Esophagus mucosa (tissue), 1 donor: ENCODE measurements around the gene ALMS1. TPM values are rescaled to one million over a fixed set of nuclear protein-coding genes. Genes with fewer than 3 reads are reported as not detected.
"Not testable (repeated sequence)": the region's sequence is repeated elsewhere in the genome, so short reads cannot be mapped to it uniquely, and the experiment has no call there.

ENCODE experiments used
- ATAC-seq: fragments of 200-7000 bp; cut with Tn5 transposase; one replicate; pipeline ENCODE4 v1.9.1; 2020
- total RNA-seq: library from RNA; stranded (reverse); gene quantifications from one replicate; pipeline ENCODE4 v1.2.4, GENCODE V29; 2023
- donor health status: DM: yes; HTN: yes; CAD: no.

ALMS1 gene
- total RNA-seq, 1 donor from 2014 or later: 6.7 TPM

DNA sequence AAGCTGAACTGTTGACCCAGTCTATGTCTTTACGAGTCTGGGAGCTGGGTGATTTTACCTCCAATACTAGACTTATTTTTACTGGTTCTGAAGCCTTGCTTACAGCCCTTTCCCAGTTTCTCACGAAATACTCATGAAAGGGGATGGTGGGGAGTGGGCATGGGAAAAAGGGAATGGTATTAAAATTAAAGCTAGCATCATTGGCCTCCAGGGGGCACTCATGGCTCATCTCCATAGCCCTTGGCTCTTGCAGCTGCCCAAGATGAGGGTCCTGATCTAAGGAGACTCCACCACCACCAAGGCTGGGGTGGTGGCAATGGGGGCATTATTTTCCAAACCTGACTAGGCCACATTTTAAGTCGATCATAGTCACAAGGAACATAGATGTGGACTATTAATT lies 234.3 kb downstream of the ALMS1 start:
- not testable (repeated sequence) for ATAC-seq

DNA sequence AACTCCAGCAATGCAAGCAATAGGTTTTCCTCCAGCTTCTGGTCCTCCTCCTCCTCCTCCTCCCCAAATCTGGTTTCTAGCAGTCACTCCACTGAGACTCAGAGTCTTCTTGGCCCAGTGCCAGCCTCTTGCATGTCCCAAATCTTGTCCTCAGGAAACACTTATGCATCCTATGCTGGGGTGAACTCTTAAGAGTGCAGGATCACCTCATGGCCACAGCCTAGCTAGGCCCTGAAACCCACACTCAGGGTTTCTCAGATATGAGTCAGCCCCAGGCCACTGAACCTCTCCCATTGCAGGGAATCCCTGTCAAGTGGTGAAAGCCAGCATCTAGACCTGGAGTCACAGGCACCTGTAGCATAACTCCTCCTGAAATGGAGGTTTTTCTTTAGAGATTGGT lies 238.4 kb downstream of the ALMS1 start:
- ATAC-seq: not testable (repeated sequence)

DNA sequence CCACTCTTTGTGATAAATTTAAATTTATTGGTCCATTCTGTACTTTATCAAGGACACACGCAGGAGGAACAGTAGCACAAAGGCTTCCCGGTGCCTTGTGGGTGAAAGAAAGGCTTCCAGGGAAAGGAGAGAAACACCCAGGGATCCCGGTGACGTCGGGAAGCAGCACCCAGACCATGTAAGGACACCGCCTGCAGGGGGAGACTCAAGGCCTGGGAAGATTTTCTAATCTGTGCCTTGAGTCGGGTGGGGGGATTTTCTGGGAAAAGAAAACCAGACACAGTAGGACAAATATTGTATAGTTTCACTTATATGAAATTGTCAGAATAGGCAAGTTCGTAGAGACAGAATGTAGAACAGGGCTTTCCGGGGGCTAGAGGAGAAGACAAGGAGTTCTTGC lies 239.0 kb downstream of the ALMS1 start:
- not testable (repeated sequence) for ATAC-seq

GRCh38 chr2:73626237-73626636 lies 240.6 kb downstream of the ALMS1 start:
- not testable (repeated sequence) for ATAC-seq

DNA sequence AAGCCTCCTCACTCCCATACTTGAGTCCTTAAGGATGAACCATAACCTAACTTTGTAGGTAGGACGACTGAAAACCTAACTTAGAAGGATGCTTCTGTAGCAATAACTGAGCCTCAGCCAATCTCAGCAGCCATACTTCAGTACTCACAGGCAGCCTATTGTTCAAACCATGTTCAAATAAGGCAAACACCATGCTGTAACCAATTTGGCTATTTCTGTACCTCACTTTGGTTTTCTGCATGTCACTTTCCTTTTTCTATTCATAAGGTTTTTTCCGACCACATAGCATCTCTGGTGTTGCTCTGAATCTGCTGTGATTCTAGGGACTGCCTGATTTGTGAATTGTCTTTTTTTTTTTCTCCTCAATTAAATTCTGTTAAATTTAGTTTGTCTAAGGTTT lies 242.9 kb downstream of the ALMS1 start:
- not testable (repeated sequence) for ATAC-seq

GRCh38 chr2:73630662-73631266 lies 245.1 kb downstream of the ALMS1 start:
- ATAC-seq: peak; percentile 36

DNA sequence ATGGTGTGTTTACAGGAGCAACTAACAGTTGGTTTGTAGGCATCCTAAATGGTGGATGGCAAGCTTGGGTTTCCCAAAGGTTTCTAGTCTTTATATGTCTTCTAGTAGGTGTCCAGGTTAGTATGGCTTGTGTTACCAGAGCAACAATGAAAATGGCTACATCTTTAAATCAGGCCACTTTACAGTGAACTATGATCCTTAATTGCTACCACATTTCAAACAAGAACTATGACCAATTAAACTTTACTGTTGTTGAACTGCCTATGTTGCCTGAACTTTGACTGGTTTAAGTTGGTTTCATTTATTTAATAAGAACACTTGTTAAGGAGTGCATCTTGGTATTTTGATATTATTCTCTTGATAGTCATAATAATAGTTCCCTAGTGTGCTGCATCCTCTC lies 251.3 kb downstream of the ALMS1 start:
- ATAC-seq: not testable (repeated sequence)

- ATAC-seq: no peak
These were observed 252.8 kb downstream of the ALMS1 start for GRCh38 chr2:73638429-73638828.

DNA sequence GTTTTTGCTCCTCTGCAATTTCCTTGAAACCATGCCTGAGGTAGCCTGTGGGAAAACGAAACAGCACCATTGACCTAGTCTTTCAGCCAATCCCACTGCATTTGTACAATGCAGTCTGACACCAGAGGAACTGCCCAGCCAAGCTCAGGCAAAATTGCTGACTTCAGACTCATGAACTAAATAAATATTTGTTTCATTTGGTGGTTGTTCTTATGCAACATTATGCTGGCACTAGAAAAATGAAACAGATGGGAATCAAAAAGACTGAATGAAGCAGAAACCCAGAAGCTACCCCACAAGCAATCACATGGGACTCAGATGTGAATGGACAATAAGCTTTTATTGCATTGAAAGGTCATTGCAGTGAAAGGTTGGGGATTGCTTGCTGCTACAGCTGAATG lies 254.9 kb downstream of the ALMS1 start:
- no peak for ATAC-seq

DNA sequence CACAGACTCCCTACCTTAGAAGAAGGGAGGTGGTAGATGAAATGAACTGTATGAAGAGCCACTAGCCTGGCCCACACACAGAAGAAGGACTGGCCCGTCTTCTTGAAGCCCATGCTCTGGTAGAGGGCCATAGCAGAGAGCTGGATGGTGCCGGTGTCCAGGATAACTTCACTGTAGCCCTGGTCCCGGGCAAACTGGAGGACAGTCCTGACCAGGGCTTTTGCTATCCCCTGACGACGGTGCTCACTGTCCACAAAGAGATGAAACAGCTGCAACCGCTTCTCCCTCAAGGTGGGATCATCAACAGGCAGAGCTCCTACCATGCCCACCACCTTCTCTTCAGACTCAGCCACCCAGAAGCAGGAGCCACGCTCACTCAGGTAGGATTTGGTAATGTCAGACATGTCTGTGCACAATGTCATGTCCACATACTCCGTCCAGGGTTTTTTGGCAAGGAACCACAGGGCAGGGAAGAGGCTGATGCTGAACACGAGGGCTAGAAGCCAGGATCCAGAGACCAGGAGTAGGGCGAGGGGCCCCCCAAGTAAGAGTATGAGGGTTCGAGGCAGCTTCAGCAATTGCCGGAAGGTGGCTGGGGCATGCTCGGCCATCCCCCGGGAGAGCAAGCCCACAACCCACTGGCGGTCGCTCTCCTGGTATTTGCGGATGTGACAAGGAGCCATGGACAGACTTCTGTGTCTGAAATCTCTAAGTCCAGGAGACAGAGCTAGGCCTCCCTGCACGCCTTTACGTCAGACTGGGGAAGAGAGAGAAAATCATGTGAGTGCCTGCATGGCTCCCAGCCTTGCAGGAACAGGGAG lies 255.5 kb downstream of the ALMS1 start:
- peak; percentile 23 for ATAC-seq

DNA sequence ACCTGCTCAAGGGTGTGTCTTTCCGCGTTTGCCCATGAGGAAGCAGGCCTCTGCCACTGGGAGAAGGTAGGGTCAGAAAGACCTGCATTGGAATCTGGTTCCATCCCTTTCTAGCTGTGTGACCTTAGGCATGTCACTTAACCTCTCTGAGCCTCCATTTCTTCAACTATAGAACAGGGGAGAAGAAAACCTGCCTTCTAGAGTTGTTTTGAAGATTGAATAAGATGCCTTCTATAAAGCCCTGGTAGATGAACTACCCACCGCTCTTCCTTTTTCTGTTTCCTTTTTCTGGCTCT lies 256.1 kb downstream of the ALMS1 start:
- no peak for ATAC-seq

DNA sequence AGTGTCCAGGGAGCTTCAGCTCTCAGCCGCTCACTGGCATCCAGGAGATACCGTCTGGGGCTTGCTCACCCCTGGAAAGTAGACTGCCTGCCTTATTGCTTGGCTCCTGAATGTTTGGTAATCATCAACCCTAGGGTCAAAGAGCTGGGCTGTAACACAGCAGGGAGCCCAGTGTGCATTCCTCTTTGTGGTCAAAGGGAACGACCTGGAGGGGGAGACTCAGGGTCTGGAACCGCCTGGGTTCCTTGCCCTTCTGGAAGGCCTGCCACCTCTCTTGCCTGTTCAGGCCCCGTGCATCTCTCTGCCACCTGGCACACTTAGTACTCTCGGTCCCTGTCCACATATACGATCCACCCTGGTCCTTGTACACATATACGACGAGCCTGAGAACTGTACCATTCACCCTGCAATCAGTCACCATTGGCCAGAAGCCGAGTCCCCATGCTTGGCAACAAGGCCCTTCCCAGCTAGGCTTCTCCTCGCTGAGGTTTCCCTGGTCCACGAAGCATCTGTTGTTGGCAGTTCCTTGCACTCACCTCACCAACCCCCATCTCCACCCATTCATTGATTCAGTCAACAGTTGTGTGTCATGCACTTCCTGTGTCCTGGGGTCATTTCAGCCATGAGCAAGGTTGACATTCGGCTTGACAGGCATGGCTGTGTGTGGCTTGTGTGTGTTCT lies 256.8 kb downstream of the ALMS1 start, which contains the start of gene NAT8:
Gene NAT8 (minus strand): TSS at position 85 of the 681 bp plus-strand sequence. CDS start 794 bp downstream, outside the sequence.
- no peak for ATAC-seq

DNA sequence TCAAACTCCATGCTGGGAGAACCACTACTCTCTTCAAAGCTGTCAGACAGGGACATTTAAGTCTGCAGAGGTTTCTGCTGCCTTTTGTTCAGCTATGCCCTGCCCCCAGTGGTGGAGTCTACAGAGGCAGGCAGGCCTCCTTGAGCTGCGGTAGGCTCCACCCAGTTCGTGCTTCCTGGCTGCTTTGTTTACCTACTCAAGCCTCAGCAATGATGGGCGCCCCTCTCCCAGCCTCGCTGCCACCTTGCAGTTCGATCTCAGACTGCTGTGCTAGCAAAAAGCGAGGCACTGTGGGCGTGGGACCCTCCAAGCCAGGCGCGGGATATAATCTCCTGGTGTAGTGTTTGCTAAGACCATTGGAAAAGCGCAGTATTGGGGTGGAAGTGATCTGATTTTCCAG lies 262.1 kb downstream of the ALMS1 start:
- not testable (repeated sequence) for ATAC-seq

DNA sequence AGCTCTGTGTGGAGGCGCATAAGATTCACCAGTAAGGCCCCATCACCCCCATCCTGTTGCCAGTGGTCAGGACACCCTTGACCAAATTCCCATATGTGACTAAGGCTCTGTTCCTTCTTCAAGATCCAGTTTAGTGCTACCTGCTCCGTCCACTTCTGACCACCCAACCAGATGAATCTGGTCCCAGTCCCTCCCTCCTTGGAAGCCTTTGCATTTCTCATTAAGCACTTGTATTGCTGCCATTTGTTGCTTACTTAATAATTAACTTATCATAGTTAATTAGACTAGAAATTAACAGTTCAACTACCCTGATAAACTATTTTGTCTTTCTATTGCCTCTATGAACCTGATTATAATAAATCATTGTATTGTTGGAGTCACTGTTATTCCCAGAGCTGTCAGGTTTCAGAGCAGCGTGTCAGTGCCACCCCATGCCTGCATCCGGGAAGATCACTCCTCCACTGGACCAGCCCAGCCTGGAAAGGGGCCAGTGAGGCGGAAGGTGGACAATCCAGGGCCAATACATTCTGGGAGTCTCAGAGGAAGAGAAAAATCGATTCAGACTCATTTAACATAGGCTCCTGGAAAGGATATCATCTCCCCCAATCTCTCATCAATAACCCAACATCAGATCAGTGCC lies 266.1 kb downstream of the ALMS1 start:
- ATAC-seq: no peak

- ATAC-seq: no peak
These were observed 266.7 kb downstream of the ALMS1 start for GRCh38 chr2:73652348-73652747.

- no peak for ATAC-seq
These were observed 268.5 kb downstream of the ALMS1 start for GRCh38 chr2:73654175-73654574.

Other genes with a start within 250 kb of the ALMS1 start
- gene NOTO, start 183.3 kb upstream of the ALMS1 start, total RNA-seq: not detected
- gene SMYD5, start 171.6 kb upstream of the ALMS1 start, total RNA-seq: 11.7 TPM
- gene PRADC1, start 152.6 kb upstream of the ALMS1 start, total RNA-seq: 19.0 TPM
- gene CCT7, start 151.5 kb upstream of the ALMS1 start, total RNA-seq: 253 TPM
- gene FBXO41, start 101.4 kb upstream of the ALMS1 start, total RNA-seq: 0.92 TPM
- gene EGR4, start 92.3 kb upstream of the ALMS1 start, total RNA-seq: not detected